HEK293 (cell line): ENCODE data around the gene NBPF1.
"Not testable (repeated sequence)": the region's sequence is repeated elsewhere in the genome, so short reads cannot be mapped to it uniquely, and the experiment has no call there.

ENCODE experiments used
- CTCF ChIP-seq: fragments of 450-650 bp; formaldehyde crosslinking; IDR thresholded peaks from 2 replicates; pipeline ENCODE4 v1.5.1; 2016; ENCODE audit warnings: missing biosample characterization, missing genetic modification characterization
- PRDM1 ChIP-seq: fragments of 450-650 bp; formaldehyde crosslinking; IDR thresholded peaks from 2 replicates; pipeline ENCODE4; 2016; ENCODE audit warnings: missing biosample characterization, missing genetic modification characterization
- REST ChIP-seq: fragments of 450-650 bp; formaldehyde crosslinking; IDR thresholded peaks from 2 replicates; pipeline ENCODE4 v1.5.1; 2016; ENCODE audit warnings: missing biosample characterization, missing genetic modification characterization
- ZBTB20 ChIP-seq: fragments of 450-650 bp; formaldehyde crosslinking; IDR thresholded peaks from 2 replicates; pipeline ENCODE4 v1.5.1; 2016; ENCODE audit warnings: missing biosample characterization, missing genetic modification characterization
- ZNF121 ChIP-seq: fragments of 450-650 bp; formaldehyde crosslinking; IDR thresholded peaks from 2 replicates; pipeline ENCODE4 v1.5.1; 2016; ENCODE audit warnings: missing biosample characterization, missing genetic modification characterization
- ZNF132 ChIP-seq: fragments of 450-650 bp; formaldehyde crosslinking; IDR thresholded peaks from 2 replicates; pipeline ENCODE4 v1.5.1; 2017; ENCODE audit warnings: missing biosample characterization, missing genetic modification characterization, borderline replicate concordance
- ZNF558 ChIP-seq: fragments of 450-650 bp; formaldehyde crosslinking; IDR thresholded peaks from 2 replicates; pipeline ENCODE4 v1.5.1; 2016; ENCODE audit warnings: missing biosample characterization, missing genetic modification characterization
- ZNF623 ChIP-seq: fragments of 450-650 bp; formaldehyde crosslinking; IDR thresholded peaks from 2 replicates; pipeline ENCODE4 v1.5.1; 2016; ENCODE audit warnings: missing biosample characterization, missing genetic modification characterization
- ZNF670 ChIP-seq: fragments of 450-650 bp; formaldehyde crosslinking; IDR thresholded peaks from 2 replicates; pipeline ENCODE4 v1.5.1; 2016; ENCODE audit warnings: missing biosample characterization, missing genetic modification characterization, low read depth

- TF ChIP-seq CTCF (tag by site-specific recombination); ZNF558 (tag by site-specific recombination); PRDM1 (tag by site-specific recombination); REST (tag by site-specific recombination); ZNF121 (tag by site-specific recombination); ZNF670 (tag by site-specific recombination); ZBTB20 (tag by site-specific recombination); ZNF132; ZNF623: not testable (repeated sequence)
Measured at GRCh38 chr1:16636551-16637195, 23.3 kb upstream of the NBPF1 start.
